ENCODE data around the gene PDE8B.
"Not testable (repeated sequence)": the region's sequence is repeated elsewhere in the genome, so short reads cannot be mapped to it uniquely, and the experiment has no call there.

Gene PDE8B

DNA sequence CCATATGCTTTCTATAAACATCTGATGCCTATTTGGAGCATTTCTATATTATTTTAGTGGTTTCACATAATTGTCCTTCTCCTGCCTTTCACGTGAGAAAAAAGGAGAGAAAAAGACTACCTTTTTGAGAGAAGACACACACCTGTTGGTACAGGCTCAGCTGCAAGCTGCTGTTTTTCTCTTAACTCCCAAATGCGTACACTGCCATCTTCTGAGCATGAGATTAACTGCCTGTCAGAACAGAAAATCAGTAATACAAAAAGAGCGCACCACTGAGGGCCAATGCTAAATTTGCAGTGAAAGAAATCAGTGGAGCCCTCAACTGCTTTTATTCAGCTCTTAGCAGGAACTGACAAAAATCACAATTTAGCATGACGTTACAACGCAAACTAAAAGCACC, 226.7 kb downstream of the PDE8B start:
- DNase-seq (no peak), ATAC-seq (no peak)

DNA sequence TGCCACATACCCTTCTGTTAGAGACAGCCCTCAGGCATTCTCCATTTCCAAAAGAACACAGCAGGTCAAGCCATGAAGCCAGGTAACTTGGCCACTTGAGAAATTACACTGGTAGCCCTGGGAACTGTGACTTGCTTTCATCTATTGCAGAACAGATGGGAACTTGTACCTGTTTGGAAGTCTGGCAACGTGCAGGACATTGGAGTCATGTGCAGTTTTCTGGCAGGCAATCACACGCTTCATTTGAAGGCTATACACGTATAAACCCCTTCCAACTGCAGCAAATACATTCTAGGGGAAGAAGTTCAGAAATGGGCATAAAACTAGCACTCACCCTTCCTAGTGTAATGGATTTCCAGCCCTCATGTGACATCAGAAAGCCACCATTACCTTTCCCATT, 227.6 kb downstream of the PDE8B start:
- ATAC-seq (no peak), DNase-seq (no peak)

DNA sequence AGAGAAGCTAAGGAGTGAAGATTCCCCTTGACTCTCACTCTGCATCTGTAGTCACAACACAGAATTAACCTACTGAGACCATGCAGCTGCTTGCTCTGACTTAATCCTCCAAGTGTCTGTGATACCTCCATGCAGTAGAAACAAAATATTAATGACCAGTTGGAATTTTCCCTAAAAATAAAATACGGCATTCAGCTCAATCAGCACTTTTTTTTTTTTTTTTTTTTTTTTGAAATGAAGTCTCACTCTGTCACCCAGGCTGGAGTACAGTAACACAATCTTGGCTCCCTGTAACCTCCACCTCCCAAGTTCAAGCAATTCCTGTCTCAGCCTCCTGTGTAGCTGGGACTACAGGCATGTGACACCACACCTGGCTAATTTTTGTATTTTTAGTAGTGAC, 233.2 kb downstream of the PDE8B start:
- ATAC-seq (no peak), DNase-seq (no peak)

DNA sequence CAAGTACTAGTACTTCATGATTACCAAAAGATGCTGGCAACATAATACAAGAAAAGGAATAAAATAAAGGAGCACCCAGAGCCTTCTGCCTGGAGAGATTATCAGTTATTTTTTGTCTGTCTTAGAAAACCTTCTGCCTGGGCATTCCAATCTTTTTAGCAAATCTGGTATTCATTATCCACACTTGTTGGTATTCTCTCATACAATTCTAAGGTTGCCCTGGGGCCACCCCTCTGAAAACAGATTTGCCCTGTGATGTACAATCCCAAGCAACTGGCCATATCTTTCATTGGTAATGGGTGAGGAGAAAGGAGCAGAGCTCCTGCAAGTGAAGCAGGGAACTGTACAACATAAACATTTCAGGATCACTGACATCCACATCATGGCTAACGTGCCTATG, 233.9 kb downstream of the PDE8B start:
- ATAC-seq (no peak), DNase-seq (no peak)

DNA sequence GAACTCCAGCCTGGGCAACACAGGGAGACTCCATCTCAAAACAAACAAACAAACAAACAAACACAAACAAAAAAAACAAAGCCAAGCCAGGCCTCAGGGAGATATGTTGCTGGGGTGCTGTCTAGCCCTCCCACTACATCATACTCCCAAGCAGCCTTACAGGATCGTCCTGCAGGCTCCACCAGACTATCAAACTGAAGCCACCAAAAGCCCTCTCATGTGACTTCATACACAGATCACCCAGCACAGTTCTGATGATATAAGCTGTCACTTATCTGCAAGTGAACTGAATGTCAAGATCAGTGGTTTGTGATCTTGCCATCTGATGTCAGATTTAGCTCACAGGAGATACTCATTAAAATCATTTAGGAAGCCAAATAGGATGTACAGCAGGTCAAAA, 238.4 kb downstream of the PDE8B start:
- no peak for ATAC-seq
- no peak for DNase-seq

DNA sequence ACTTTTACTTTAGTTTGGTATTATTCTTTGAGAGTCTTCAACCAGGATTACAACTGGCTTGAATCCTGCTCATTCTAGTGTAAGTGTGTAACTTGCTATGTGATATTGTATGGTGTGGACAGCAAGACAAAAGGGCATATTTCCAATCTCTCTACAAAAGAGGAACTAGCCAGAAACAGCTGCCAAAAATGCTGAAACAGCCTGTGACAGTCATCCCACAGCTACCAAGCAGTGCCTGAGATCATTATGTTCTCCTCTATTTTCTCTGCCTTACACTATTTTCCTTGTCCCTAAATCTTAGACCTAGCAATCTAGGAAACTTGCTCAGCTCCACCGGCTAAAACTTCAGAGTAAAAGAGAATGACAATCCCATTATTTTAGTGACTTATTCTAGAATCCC, 238.8 kb downstream of the PDE8B start:
- no peak for DNase-seq
- no peak for ATAC-seq

DNA sequence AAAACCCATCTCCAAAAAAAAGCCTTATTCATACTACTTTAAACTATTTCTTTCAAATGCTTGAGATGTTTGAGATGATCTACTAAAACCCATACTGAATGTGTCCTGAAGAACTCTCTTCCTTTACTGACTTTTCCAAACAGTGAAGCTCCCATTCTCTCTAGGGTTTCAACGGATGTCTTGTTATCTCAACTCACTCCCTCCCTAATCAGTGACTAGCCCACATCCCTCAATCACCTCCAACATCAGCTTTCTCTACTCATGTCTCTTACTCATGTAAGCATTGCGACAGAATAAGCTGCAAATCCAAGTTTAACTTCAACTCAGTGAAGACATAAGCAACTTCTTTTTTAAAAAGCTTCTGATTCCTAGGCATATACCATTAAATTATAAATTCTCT, 239.5 kb downstream of the PDE8B start:
- ATAC-seq (no peak), DNase-seq (no peak)

DNA sequence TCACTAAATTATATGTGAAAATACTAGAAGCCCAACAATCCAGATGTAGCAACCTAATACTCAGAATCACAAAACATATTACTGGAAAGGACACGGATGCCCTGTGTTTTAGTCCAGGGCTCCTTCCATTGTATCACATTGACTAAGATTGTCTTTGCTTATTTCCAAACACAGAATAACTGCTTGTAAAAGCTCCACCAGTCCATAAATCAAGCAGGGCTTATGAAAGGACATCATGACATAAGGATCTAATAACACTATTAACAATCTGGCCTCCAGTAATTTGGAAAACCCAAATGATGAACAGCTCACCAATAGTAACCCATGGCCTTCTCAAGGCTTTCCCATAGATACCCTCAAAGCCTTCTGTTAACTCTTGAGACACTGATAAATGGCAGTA, 241.9 kb downstream of the PDE8B start:
- DNase-seq, result no peak
- ATAC-seq, result no peak

DNA sequence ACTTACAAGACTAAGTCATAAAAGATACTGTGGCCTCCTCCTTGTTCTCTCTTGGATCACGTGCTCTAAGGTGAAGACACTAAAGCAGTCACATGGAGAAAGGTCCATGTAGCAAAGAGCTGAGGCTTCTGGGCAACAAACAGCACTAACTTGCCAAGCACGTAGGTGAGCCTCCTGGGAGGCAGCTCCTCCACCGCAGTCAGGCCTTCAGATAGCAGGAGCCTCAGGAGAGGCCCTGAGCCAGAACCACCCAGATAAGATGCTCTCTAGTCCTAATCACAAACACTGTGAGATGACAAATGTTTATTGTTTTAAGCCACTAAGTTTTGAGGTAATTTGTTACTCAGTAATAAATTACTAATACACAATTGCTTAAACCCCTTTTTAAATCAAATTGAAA, 243.6 kb downstream of the PDE8B start:
- DNase-seq (no peak), ATAC-seq (no peak)

DNA sequence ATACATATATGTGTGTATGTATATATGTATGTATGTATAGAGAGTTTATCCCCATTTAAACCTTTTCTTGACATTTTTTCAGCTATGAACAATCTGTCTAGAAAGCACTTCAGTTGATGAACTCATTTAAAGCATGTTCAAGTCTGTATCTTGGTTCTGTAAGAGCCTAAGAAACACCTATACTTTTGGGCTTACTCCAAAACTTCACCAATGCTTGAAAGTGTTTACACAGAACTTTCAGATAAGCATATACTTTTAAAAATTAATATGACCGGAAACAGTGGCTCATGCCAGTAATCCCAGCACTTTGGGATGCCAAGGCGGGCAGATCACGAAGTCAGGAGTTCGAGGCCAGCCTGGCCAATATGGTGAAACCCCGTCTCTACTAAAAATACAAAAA, 250.8 kb downstream of the PDE8B start:
- DNase-seq, result no peak
- ATAC-seq, result no peak

DNA sequence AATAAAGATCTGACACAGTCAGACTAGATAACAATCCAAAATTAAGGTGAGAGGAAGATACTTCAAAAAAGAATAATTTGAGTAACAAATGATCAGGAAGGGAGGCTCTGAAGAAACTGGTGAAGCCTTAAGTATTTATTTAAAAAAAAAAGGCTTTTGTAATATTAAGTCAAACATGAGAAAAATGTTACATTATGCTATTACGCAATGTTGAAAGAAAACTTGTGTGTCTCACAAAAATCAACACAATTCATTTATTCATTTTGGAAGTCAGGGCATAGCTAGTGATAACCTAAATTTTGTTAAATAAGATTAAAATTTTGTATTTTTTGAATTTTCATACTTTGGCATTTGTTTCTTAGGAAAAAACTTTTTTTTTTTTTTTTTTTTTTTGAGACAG, 253.4 kb downstream of the PDE8B start:
- no peak for ATAC-seq
- DNase-seq, result no peak

DNA sequence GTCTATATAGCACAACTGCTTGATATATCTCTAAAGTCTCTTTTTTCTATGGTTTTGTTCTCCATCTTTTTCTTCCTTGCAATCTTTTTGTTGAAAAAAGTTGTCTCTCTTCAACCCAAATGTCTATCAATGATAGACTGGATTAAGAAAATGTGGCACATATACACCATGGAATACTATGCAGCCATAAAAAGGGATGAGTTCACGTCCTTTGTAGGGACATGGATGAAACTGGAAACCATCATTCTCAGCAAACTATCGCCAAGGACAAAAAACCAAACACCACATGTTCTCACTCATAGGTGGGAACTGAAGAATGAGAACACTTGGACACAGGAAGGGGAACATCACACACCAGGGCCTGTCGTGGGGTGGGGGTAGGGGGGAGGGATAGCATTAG, 258.4 kb downstream of the PDE8B start:
- ATAC-seq, result not testable (repeated sequence)

DNA sequence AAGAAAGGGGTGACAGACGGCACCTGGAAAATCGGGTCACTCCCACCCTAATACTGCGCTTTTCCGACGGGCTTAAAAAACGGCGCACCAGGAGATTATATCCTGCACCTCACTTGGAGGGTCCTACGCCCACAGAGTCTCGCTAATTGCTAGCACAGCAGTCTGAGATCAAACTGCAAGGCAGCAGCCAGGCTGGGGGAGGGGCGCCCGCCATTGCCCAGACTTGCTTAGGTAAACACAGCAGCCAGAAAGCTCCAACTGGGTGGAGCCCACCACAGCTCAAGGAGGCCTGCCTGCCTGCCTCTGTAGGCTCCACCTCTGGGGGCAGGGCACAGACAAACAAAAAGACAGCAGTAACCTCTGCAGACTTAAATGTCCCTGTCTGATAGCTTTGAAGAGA, 264.6 kb downstream of the PDE8B start:
- ATAC-seq, DNase-seq: not testable (repeated sequence)

More for the DNA sequence above, 258.4 kb downstream of the PDE8B start:
- DNase-seq, result not testable (repeated sequence)

Data from stimulated activated naive CD8-positive, alpha-beta T cell treated with anti-CD3 and anti-CD28 coated beads, Interleukin-15, Interleukin-2, amounts not matched to agents 100 U/mL and 50 U/mL, for 24 hours (primary cell).